GM21423 (cell line): ENCODE data around the gene HPCAL1.
"Not testable (repeated sequence)": the region's sequence is repeated elsewhere in the genome, so short reads cannot be mapped to it uniquely, and the experiment has no call there.

ENCODE experiments used
- ATAC-seq: cut with Tn5 transposase; IDR thresholded peaks from one replicate; pipeline ENCODE4 v1.9.1; 2021; ENCODE audit warnings: mild to moderate bottlenecking, moderate library complexity; ENCODE audit not compliant: unreplicated experiment

HPCAL1 gene

DNA sequence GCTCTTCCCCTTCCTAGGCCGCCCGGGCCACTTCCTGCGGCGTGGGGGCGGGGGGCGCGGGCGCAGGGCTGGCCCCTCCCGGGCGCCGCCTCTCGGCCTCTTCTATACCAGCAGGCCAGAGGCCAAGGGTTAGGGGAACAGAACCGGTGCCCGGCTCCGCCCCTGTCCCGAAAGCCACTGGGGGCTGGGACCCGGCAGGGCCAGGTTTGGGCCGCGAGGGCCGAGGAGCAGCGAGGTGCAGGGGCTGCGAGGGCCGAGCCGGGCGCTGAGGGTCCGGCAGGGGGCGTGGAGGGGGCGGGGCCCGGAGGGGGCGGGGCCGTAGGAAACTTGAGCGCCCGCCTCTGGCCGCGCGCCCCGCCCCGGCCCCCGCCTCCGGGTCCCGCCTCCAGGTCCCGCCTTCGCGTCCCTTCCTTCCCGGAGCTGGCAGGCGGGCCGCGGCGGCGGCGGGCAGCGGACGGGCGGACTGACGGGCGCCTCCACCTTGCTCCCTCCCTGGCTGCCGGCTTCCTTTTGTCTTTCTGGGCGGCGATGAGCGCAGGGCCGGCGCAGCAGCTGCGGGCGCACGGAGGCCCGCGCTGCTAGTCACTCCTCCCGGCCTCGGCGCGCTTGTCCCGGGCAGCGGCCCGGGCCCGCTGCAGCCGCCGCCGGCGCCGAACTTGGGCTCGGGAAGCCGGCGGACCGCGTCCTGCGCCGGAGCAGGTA, at the start of gene HPCAL1:
TSS of gene HPCAL1 (plus strand) at position 426 of the 702 bp plus-strand sequence. CDS start 116,854 bp downstream, outside the sequence.
- peak; percentile 82 for ATAC-seq

GRCh38 chr2:10253596-10254372, 48.9 kb upstream of the HPCAL1 start:
- no peak for ATAC-seq

DNA sequence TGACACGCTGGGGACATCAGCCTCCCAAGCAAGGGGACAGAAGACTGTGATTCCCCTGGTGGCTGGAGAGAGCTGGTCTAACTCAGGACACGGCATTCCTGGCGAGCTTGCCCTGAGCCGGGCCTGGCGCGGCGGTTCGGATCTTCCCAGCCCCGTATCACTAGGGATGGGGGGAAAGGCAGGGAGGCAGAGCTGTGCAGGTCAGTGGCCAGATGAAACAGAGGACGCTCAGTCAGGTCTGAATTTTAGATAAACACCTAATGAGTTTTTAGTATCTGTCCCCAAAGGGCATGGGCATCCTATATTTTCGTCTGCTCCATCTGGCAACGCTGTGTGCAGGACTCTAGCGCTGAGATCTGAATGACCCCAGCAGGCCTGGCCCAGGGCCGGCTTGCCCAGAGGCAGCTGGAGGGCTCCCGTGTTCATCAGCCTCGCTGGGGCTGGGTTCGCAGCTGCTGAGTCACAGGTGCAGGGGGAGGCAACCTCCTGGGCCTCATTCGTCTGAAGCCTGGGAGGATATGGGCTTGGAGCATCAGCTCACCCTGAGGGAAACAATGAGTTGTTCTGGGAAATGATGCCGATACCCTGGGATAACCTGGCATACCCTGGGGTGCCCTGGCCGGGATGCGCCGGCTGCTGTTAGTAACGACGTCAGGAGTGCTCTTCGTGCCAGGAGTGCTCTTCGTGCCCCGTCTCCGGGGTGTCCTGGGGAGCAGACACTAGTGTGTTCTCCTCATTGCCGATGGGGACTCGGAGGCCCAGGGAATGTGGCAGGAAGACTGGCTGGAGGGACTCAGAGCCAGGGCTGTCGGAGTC, 48.1 kb upstream of the HPCAL1 start:
- no peak for ATAC-seq

DNA sequence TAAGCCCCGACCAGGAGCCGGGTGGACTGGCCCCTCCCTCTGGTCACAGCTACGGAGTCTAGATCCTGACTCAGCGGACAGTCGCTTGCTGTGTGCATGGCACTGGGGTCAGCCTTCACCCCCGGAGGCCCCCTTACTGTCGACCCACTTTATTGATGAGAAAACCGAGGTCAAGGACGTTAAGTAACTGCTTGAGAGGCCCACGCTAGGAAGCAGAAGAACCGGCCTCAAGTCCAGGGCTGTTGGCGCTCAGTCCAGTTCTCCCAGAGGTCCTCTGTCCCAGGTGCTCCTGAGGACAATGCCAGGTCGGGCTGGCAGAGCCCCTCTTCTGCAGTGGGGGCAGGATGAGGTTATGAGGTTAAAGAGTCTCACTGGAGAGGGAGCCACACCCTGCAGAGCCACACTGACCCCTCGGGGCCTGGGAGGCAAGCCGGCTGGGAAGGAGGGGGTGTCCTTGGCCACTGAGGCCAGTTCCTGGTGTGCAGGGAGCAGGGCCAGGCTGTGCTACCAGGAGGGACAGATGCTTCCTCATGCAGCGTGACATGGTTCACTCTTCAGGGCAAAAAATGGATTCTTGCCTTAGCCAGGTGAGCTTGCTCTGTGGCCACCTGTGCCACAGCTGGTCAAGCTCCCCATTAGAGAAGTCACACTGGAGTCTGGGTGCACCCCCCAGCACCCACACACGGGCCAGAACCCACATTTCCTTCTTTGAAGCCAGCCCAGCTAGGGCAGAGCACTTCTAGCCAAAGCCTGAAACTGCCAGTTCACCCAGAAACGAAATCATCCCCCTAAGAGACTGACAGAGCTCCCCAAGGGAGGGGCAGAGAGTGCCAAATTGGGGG, 47.3 kb upstream of the HPCAL1 start:
- ATAC-seq = no peak

GRCh38 chr2:10256031-10256514, 46.6 kb upstream of the HPCAL1 start:
- no peak for ATAC-seq

DNA sequence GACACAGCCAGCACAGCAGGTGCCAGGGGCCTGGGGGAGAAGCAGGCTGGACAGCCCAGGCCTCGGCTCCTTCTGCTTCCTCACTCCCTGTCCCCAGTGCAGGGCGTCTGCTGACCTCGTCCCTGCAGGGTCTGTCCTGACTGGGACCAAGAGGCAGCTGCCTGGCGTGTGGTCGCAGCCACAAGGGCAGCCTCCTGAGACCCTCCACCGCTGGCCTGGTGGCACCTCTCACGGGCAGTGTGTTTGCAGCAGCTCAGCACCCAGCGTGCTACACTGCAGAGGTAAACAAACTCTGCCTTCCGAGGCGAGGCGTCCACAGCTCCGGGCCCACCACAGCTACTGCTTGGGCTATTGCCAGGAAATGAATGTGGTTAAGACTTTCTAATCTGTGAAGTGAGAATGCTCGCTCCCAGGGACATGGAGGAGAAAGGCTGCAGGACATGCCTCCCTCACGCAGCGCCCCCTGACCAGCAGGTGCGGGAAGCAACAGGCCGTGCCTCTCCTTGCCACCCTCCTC, 46.1 kb upstream of the HPCAL1 start:
- ATAC-seq = no peak

GRCh38 chr2:10257036-10257435, 45.7 kb upstream of the HPCAL1 start:
- ATAC-seq = no peak

DNA sequence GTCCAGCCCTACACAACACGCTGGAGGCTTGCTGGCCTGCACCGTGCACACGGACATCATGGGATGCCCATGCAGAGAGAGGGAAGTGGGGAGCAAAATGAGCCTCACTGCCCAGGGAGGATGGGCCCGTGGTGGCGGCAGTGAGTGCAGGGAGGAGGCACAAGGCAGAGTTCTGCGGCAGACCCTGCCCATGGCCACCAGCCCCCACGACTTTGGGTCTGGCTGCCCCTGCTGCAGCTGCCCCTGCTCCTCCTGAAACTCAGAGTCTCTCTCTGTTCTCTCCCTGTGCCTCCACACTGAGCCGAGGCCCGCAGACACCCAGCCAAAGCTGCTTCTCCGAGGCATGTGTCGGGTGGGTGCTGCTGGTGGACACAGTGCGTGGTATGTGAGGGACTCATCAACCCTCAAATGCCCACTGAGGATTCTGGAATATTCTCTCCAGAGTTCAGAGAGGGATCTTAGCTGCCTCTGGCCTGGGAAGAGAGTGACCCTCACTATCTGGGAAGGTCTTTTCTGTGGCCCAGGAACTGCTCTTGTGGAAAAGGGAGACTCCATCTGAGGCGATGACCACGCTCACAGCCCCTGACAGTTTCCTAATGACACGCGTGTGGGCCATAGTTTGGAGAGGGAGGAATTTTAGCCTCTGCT, 45.1 kb upstream of the HPCAL1 start:
- ATAC-seq = no peak

DNA sequence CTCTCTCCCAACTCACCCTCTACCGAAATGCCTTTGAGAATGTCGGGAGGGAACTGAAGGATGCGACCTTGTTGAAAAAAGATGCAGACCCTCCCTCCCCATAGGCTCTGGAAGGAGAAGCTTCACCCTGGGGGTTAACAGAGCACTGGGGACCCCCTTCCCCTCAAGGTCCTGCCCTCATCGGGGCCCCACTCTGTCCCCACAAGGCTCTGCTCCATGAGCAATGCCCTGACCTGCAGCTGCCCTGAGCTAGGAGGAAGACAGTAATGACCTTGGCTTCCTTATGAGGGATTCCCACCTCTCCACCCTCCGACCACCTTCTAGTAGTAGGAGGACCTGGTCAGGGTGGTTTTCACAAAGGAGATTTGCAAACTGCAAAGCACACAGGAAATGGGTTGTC, 44.4 kb upstream of the HPCAL1 start:
- ATAC-seq = no peak

DNA sequence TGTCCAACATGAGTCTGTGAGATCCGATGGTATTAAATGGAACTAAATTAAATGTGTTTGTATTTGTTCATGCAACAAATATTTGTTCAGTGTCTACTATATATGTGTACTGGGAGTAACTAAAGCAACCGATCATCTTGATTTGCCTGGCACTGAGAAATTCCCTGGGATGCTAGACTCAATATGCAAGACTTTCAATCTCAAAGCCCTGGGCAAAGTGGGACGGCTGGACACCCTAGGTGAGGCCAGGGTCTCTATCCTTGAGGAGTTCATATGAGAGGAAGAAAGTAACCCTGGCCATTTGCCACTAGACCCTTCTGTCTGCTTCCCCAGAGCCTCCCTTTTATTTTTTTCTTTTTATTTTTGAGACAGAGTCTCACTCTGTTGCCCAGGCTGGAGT, 44.0 kb upstream of the HPCAL1 start:
- ATAC-seq = no peak

- ATAC-seq = no peak
These were observed 42.6 kb upstream of the HPCAL1 start for GRCh38 chr2:10260130-10260529.

DNA sequence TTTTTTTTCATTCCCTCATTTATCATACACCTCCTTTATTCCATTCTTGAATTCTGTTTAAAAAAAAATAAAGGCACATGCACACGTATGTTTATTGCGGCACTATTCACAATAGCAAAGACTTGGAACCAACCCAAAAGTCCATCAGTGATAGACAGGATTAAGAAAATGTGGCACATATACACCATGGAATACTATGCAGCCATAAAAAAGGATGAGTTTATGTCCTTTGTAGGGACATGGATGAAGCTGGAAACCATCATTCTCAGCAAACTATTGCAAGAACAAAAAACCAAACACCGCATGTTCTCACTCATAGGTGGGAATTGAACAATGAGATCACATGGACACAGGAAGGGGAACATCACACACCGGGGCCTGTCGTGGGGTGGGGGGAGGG, 39.2 kb upstream of the HPCAL1 start:
- ATAC-seq = not testable (repeated sequence)

- no peak for ATAC-seq
These were observed 38.0 kb upstream of the HPCAL1 start for GRCh38 chr2:10264506-10265328.

DNA sequence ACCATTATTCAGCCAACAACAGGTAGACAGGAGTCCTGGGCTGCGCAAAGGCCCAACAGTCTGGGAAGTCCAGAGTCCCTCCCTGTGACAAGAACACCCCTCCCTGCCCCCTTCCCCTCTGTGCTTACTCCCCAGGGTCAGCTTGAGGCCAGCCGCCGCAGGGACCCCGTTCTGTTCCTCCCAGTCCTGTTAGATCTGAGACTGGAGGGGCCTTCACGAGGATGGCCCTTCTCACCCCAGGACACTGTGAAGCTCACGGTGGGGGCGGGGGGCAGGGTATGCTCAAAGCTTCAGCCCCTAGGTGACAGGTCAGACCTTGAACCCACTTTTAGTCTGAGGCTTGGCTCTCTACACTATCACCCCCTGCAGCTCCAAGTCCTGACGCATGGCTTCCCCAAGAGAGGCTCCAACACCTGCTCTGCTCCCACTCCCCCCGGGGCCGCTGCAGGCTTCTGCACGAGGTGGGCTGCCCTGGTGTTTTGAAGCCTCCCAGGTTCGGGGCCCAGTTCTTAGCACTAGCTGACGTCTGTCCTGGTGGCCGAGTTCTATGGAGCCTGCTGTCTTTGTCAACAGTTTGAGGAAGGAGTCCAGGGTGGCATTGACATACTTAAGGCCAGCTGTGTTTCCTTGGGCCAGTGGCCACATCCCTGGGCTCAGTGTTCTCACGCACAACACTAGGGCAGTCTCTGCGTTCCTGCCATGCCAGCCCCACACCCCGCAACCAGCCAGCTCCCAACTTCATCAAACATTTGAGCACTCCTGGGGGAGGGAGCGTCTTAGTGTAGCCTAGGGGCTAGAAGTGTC, 37.2 kb upstream of the HPCAL1 start:
- ATAC-seq = no peak

GRCh38 chr2:10266133-10266620, 36.5 kb upstream of the HPCAL1 start:
- no peak for ATAC-seq

DNA sequence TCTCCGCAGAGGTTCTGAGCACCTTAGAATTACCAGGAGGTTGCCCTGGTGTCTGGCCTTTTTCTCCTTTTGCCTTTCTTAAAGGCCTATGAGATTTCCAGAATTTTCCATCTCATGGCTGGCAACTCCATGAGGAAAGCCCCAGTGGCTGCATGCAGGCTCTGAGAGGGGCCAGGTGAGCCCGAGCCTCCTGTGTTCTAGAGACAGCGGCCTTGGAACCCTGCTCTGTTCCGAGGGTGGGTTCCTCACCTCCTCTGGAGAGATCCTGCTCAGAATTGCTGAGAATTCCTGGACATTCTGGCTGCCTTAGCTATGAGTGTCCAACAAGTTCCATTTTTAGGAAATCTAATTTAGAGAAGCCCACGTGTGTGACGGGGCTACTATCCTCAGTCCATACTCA, 35.7 kb upstream of the HPCAL1 start:
- no peak for ATAC-seq

DNA sequence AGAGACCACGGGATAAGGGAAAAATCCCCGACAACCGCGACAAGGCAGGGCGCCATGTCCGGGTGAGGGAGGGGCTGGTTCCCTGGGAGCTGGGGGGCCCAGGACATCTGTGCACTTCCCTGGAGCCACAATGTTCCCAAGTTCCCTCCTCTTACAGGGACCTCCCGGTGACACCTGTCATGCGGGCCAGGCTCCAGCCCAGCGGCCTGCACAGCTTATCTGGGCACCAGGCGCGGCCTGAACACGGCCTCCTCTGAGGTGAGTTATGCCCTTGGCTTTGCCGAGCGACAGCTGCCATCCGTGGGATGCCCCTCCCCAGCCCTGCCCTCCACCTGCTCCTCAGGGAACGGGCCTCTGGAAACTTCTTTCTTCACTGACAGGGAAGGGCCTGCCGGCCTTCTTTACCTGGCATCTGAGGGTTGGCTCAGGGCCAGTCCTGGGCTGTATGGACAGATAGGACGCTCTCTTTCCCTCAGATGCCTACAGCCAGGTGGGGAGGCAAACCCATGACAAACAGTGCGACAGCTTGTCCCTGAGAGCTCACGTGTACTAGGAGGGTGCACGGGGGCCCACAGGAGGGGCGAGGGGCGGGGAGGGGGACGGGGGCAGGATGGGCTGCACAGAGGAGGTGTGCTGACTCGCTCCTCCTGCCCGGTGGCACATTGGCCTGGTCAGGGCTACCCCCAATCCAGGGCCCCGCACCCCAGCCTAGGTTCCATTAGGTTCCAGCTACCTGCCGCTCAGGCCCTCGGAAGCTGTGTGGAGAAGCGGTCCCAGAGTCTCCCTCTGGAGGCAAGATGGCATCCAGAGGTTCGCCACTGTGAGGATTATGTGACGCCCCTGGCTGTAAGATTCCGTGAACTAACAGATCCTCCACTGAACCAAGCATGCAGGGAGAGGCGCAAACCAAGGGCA, 34.9 kb upstream of the HPCAL1 start:
- ATAC-seq = no peak
